Spleen (tissue), 7 donors: ENCODE measurements around the gene ALKBH1.

Source experiments
- POLR2A ChIP-seq, 3 donors: fragments of 450-650 bp; IDR thresholded peaks; one replicate each; pipeline ENCODE4 v1.5.1; 2017; ENCODE audit warnings: antibody characterized with exemption in 3 of 3, mild to moderate bottlenecking in 1 of 3
- POLR2AphosphoS5 ChIP-seq, 3 donors: sonication (generic); formaldehyde crosslinking; IDR thresholded peaks; one replicate each; pipeline ENCODE4 v1.5.1; 2017; ENCODE audit warnings: antibody characterized with exemption in 3 of 3
- TF ChIP-seq, protein P1 (sequence below), 11 experiments: fragments of 200-600 bp in 7 of 11; fragments of 450-650 bp in 4 of 11; sonication (generic) in 4 of 11; IDR thresholded peaks in 8 of 11; conservative IDR thresholded peaks in 3 of 11; 1 replicate in 7 of 11; 2 replicates in 4 of 11; pipeline versions ENCODE4 v1.4.0 to v1.8.0; 2016 to 2021; ENCODE audit warnings: antibody characterized with exemption in 11 of 11, inconsistent platforms in 4 of 11, mild to moderate bottlenecking in 1 of 11
- donor health status: DM: no; HTN: no; CAD: no; lungs with moderate emphysema.
- donor health status: DM: no; HTN: no; CAD: no.
- donor health status: DM: no; HTN: no; CAD: no.

- TF ChIP-seq, protein P1, sequence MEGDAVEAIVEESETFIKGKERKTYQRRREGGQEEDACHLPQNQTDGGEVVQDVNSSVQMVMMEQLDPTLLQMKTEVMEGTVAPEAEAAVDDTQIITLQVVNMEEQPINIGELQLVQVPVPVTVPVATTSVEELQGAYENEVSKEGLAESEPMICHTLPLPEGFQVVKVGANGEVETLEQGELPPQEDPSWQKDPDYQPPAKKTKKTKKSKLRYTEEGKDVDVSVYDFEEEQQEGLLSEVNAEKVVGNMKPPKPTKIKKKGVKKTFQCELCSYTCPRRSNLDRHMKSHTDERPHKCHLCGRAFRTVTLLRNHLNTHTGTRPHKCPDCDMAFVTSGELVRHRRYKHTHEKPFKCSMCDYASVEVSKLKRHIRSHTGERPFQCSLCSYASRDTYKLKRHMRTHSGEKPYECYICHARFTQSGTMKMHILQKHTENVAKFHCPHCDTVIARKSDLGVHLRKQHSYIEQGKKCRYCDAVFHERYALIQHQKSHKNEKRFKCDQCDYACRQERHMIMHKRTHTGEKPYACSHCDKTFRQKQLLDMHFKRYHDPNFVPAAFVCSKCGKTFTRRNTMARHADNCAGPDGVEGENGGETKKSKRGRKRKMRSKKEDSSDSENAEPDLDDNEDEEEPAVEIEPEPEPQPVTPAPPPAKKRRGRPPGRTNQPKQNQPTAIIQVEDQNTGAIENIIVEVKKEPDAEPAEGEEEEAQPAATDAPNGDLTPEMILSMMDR (IDR thresholded peaks at IDR 0.05 in 8 of 11, conservative IDR thresholded peaks at IDR 0.05 in 3 of 11), result no peak
- TF ChIP-seq POLR2A (IDR thresholded peaks at IDR 0.05), result no peak
- no peak for TF ChIP-seq POLR2AphosphoS5 (IDR thresholded peaks at IDR 0.05)
Observed at GRCh38 chr14:77649326-77649725, 58.5 kb downstream of the ALKBH1 start.
